AG04450 (cell line): ENCODE measurements around the gene CAPN3. TPM values are rescaled to one million over a fixed set of nuclear protein-coding genes. Genes with fewer than 3 reads are reported as not detected.

Experiments
- CTCF ChIA-PET: fragments of 300-600, 350-600 bp; formaldehyde crosslinking; extraction: SDS; loops from one replicate; lab custom pipeline; 2022; ENCODE audit warnings: antibody characterized with exemption, inconsistent platforms; lab: Charles Lee
- POLR2A ChIA-PET: fragments of 350-600 bp; formaldehyde crosslinking; extraction: SDS; loops from one replicate; lab custom pipeline; 2021; ENCODE audit warnings: antibody characterized with exemption, inconsistent platforms; lab: Yijun Ruan, JAX
- DNase-seq: peaks from one replicate; pipeline ENCODE4 v3.0.0-alpha.2; 2011; ENCODE audit warnings: low read depth, low spot score
- H3K27ac ChIP-seq: one replicate; pipeline ENCODE4 v1.5.1; 2012; ENCODE audit warnings: low read depth, low read length, control low read depth
- H3K27me3 ChIP-seq: one replicate; pipeline ENCODE4 v1.6.0; 2012; ENCODE audit warnings: low read length; ENCODE audit not compliant: control insufficient read depth, insufficient read depth
- H3K4me3 ChIP-seq: 2 replicates; pipeline ENCODE4 v1.5.1; 2011; ENCODE audit warnings: mild to moderate bottlenecking, low read depth, low read length, control low read depth
- H3K9me3 ChIP-seq: 2 replicates; pipeline ENCODE4 v1.5.1; 2012; ENCODE audit warnings: low read length; ENCODE audit not compliant: control insufficient read depth, insufficient read depth
- CTCF ChIP-seq: IDR thresholded peaks from 2 replicates; pipeline ENCODE4 v1.5.1; 2011; ENCODE audit warnings: low read depth, low read length, control low read depth, inconsistent platforms
- polyA plus RNA-seq: library from polyadenylated mRNA; depleted of rRNA; stranded (reverse); fragments of >200 nt; gene quantifications from 2 replicates; pipeline ENCODE4 v1.2.3, GENCODE V29; 2011

Gene CAPN3
- polyA plus RNA-seq, 1 experiment, result 1.2 TPM

- ChIA-PET POLR2A (interaction anchor here (0.8 kb wide), 1 partner anchor 23 kb away, joined by 3 read pairs; no protein-coding TSS in a partner anchor), CTCF (interaction anchor here (1.1 kb wide), 1 partner anchor 23 kb away, joined by 3 read pairs; no protein-coding TSS in a partner anchor)
- H3K27ac ChIP-seq, result no peak overlapping the region
- no peaks in the 10 kb centered on the region for H3K27me3 ChIP-seq
- DNase-seq, result no peak
- no peak for TF ChIP-seq CTCF
- no peak overlapping the region for H3K4me3 ChIP-seq
- H3K9me3 ChIP-seq, result no peaks in the 10 kb centered on the region
Observed at GRCh38 chr15:42408178-42408577, 48.9 kb downstream of the CAPN3 start.

GRCh38 chr15:42409011-42409410 is 49.7 kb downstream of the CAPN3 start:
- no peak for DNase-seq
- no peak for TF ChIP-seq CTCF
- CTCF ChIA-PET, result no interaction called here

GRCh38 chr15:42411884-42412283 is 52.6 kb downstream of the CAPN3 start:
- ChIA-PET POLR2A (no interaction called here), CTCF (interaction anchor here (1.2 kb wide), 1 partner anchor 139 kb away, joined by 3 read pairs; the partner anchor contains the start of genes GANC and TMEM87A)
- DNase-seq, result no peak
- no peak for TF ChIP-seq CTCF
- H3K9me3 ChIP-seq, result no peaks in the 10 kb centered on the region
- no peak overlapping the region for H3K4me3 ChIP-seq
- no peak overlapping the region for H3K27ac ChIP-seq
- no peaks in the 10 kb centered on the region for H3K27me3 ChIP-seq

More at GRCh38 chr15:42409011-42409410, 49.7 kb downstream of the CAPN3 start:
- POLR2A ChIA-PET, result no interaction called here
- Histone ChIP-seq H3K27me3 (no peaks in the 10 kb centered on the region), H3K27ac (no peak overlapping the region), H3K4me3 (no peak overlapping the region), H3K9me3 (no peaks in the 10 kb centered on the region)

- CTCF ChIA-PET, result no interaction called here
- no peak overlapping the region for H3K27ac ChIP-seq
- H3K9me3 ChIP-seq, result no peaks in the 10 kb centered on the region
- POLR2A ChIA-PET, result no interaction called here
- no peaks in the 10 kb centered on the region for H3K27me3 ChIP-seq
- no peak overlapping the region for H3K4me3 ChIP-seq
- no peak for DNase-seq
- no peak for TF ChIP-seq CTCF
Observed at GRCh38 chr15:42413920-42414319, 54.6 kb downstream of the CAPN3 start.

- Histone ChIP-seq H3K27ac (no peak overlapping the region), H3K27me3 (no peaks in the 10 kb centered on the region), H3K4me3 (no peak overlapping the region), H3K9me3 (no peaks in the 10 kb centered on the region)
- DNase-seq, result no peak
- CTCF ChIA-PET, result no interaction called here
- POLR2A ChIA-PET, result no interaction called here
- TF ChIP-seq CTCF, result no peak
Observed at GRCh38 chr15:42419369-42419768, 60.1 kb downstream of the CAPN3 start.
